HG03025 (cell line): ENCODE data around the gene SOCS7.
A peak's percentile ranks its signal among the peaks of the same experiment; 100 is the strongest.

Experiments used
- ATAC-seq: cut with Tn5 transposase; IDR thresholded peaks from one replicate; pipeline ENCODE4 v1.9.1; 2021; ENCODE audit warnings: mild to moderate bottlenecking, moderate library complexity; ENCODE audit not compliant: unreplicated experiment, low FRiP score

SOCS7 gene

DNA sequence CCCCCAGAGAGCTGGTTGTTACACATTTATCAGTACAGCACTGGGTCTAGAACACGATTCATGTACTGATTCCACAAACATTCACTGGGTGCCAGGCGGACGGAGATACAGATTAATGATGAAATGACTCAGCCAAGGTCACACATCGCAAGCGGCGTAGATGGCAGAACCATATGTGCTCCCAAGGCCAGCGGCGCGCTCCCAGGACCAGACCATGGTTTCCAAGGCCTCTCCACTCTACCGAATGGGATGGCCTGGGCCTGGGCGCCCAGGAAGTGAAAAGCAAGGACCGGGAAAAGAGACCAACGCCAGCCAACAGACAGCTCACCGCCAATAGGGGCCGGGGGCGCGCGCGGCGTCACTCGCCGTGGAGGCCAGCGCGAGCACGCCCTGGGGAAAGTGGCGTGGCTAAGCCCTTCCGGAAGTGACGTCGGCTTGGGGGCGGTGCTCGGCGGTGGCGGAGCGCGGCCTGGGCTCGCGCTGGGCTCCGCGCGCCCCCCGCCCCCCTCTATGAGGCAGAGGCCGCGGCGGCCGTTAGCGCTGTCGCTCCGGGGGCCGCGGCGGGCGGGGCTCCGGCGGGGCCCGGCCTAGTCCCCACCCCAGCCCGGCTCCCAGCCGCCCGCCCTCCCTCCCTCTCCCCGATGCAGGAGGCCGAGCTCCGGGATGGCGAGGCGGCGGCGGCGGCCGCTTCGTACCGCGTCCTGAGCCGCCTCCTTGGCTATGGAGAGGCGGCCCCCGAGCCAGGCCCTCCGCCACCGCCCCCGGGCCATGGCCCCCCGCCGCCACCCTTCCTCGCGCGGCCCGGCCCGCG is at the start of gene SOCS7:
SOCS7 (plus strand) TSS at position 433 of the 811 bp plus-strand sequence; CDS start at position 642, 209 bp downstream.
- ATAC-seq = peak; percentile 89

DNA sequence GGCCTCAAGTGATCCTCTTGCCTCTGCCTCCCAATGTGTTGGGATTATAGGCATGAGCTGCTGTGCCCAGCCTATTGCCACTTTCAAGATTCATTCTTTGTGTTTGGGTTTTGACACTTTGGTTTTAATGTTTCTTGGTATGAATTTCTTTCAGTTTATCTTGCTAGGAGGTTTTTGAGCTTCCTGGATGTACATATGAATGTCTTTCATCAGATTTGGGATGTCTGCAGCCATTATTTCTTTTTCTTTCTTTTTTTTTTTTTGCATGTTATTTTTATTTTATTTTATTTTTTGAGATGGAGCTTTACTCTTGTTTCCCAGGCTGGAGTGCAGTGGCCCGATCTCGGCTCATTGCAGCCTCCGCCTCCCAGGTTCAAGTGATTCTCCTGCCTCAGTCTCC is 36.1 kb upstream of the SOCS7 start:
- no peak for ATAC-seq

GRCh38 chr17:38317081-38317480 is 34.6 kb upstream of the SOCS7 start:
- ATAC-seq = no peak

DNA sequence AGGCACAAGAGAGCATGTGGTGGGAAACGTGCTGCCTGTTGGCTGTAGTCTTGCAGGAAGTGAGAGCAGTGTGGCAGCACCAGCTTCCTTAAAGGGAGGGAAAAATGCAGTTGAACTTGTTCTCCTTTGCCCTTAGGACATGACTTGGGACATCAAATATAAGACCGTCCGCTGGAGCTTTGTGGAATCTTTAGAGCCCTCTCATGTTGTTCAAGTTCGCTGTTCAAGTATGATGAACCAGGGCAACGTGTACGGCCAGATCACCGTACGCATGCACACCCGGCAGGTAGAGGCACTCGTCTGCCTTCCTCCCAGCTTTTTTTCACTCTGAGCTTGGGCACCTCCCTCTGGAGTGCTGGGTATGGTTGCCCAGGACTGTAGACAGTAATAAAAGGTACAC is 31.2 kb upstream of the SOCS7 start:
- ATAC-seq = no peak

- ATAC-seq = no peak
These were observed 29.4 kb upstream of the SOCS7 start for GRCh38 chr17:38322156-38322779.

DNA sequence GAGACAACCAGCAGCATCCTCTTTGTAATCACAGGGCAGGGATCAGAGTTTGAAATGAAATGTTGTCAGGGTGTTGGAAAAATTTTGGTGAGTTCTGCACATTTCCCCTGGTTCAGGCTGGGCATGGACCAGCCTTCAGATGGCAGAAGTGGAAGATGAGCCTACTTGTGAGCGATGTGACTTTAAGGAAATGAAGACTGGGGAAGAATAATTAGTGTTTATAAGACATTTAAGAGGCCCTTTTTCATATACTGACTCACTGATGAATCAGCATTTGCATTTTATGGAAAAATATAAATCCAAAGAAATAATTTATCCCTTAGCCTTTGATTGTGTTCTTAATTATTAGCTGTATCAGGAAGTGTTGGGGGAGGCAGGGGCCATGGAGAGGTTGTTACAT is 28.7 kb upstream of the SOCS7 start:
- ATAC-seq = no peak

DNA sequence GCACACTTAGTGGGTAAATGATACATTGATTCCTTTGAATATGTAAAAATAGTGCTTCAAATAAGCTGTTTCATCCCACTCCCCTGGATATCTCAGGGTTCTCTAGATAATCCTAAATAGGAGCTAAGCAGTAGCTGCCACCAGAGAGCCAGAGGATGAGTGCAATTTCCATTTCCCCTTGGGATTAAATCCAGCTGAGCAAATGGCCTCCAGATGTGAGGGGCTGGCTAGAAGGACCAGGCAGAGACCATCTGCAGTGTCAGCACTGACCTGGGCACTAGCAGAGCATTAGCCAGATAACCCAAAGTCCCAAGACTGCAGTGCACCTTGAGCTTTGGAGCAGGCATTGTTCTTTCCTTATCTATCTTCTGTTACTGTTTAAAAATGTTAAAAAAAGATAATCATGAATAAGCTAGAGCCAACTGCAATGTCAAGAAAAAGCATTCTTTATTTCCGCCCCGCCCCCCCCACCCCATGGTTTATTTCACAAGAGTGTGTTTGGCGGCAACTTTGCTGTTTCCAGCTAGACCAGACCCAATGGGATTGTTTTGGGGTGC is 27.4 kb upstream of the SOCS7 start:
- no peak for ATAC-seq

DNA sequence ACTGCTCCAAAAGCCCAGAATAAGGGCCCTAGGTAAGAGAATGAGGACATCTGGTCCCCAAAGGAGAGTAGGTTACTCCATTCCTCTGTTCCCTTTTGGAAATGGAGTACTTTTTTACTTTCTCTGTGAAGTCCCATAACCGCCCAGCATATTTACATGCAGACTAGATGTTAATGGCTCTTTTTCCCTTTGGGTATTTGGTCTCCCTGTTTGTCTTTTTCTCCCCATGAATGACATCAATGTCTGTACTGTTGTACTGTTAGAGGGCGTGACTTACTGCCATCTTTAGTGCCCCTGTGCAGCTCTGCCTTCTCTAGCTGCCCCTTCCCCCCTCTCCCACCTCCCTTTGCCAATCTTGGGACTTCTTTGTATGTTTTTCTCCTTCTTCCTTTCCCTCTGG is 26.9 kb upstream of the SOCS7 start:
- ATAC-seq = no peak

GRCh38 chr17:38325221-38325851 is 26.3 kb upstream of the SOCS7 start:
- no peak for ATAC-seq

GRCh38 chr17:38326996-38327792 is 24.4 kb upstream of the SOCS7 start:
- ATAC-seq = no peak

DNA sequence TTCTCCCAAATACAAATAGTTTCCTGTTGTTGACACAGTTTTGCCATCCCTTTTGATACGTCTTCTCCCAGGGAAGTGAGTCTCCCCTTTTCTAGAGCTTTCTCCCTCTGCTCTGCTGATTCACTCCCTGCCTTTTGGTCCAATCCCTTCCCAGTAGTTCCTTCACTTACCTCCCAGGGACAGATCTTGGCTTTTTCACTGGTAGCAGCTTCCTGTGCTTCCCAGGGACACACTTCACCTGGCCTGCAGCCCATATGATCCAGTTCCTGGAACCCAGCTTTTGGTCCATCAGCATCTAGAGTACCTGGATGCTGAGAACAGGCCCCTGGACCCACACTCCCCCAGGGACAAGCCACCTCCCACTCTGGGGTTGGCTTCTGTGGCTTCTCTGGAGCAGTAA is 23.7 kb upstream of the SOCS7 start:
- ATAC-seq = no peak

DNA sequence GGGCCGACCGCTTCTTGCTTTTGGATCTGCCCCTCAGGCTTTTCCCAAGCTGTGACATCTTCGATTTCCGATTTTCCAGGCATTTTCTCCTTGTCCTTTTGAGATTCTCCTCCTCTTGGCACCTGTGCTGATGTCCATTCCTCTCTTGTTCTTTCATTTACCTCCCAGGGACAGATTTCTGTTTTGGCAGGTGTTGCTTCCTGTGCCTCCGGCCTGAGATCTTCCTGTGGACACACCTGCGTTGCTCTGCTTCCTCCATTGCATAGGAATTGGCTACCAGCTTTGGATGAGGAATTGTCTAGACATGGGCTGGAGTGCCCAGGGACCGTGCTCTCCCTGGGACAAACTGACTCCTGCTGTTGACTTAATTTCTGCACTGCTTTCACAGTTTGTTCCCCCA is 23.0 kb upstream of the SOCS7 start:
- no peak for ATAC-seq

- no peak for ATAC-seq
These were observed 22.4 kb upstream of the SOCS7 start for GRCh38 chr17:38329284-38329683.

DNA sequence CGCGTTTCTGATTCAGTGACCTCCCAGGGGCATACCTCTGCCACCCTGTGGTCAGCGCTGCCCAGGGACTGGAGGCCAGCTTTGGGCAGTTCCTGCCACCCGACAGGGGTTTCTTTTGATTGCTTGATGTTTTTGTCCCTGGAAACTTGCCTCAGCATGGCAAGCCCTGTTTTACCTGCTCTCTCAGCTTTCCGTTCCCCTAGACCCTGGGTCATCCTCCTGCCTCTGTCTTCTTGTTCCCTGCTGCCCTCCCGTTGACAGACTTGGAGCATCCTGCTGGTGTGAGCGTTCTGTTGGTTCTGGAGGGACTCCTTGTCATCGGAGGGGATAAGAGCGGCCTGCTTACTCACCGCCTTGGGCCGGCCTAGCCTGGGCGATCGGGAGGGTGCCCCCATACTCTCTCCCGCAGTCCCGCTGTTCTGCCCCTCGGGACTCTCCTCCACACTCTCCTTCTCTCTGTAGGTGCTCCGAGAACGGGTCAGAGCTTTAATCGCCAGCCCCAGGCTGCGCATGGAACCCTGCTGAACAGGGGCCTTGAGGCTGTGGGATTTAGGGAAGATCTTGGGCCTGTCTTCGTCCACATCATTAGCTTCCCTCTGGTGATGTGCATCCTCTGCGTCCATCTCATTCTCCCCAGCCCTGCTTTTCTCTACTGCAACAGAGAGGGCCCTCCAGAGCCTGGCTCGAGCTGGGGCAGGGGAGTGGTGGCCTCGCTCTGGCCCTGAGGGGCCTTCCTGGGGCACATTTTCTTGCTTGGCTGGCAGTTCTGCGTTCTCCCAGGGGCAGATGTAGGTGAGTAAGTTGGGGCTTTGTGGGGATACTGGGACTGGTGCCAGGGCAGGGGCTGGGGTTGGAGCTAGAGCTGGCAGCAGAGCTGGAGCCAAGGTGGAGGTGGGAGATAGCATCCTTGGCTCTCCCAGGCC is 21.6 kb upstream of the SOCS7 start:
- ATAC-seq = no peak

DNA sequence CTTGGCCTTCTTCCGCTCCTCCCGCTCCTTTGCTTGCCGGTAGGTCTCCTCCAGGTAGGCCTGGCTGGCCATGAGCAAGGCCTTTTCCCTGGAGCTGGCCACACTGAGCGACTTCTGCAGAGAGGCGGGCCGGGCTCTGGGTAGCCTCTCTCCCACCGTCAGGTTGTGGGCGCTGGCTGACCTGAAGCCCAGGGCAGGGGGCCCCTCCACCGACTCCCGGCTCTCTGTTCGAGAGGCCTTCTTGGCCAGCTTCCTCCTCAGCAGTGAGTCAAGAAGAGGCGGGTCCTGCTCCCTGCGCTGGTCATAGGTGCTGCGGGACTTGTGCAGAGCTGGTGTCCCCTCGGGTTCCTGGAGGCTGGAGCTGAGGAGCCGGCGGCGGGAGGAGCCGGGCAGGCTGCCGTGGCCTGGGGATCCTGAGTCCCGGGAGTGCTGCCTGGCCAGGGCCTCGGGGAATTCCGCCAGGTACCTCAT is 20.7 kb upstream of the SOCS7 start:
- ATAC-seq = no peak

DNA sequence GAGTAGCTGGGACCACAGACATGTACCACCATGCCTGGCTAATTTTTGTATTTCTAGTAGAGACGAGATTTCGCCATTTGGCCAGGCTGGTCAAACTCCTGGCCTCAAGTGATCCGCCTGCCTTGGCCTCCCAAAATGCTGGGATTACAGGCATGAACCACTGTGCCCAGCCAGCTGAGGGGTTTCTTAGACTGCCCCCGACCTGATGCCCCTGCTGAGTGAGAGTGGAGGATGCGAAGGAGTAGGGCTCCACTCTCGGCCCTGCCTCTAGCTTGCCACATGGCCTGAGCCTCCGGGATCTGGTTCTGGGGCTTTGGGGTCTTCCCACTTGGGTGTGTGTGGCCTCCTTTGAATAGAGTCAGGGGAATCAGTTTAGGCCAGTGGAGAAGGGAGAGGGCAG is 18.9 kb upstream of the SOCS7 start:
- no peak for ATAC-seq

GRCh38 chr17:38333635-38334295 is 17.9 kb upstream of the SOCS7 start:
- ATAC-seq = no peak

DNA sequence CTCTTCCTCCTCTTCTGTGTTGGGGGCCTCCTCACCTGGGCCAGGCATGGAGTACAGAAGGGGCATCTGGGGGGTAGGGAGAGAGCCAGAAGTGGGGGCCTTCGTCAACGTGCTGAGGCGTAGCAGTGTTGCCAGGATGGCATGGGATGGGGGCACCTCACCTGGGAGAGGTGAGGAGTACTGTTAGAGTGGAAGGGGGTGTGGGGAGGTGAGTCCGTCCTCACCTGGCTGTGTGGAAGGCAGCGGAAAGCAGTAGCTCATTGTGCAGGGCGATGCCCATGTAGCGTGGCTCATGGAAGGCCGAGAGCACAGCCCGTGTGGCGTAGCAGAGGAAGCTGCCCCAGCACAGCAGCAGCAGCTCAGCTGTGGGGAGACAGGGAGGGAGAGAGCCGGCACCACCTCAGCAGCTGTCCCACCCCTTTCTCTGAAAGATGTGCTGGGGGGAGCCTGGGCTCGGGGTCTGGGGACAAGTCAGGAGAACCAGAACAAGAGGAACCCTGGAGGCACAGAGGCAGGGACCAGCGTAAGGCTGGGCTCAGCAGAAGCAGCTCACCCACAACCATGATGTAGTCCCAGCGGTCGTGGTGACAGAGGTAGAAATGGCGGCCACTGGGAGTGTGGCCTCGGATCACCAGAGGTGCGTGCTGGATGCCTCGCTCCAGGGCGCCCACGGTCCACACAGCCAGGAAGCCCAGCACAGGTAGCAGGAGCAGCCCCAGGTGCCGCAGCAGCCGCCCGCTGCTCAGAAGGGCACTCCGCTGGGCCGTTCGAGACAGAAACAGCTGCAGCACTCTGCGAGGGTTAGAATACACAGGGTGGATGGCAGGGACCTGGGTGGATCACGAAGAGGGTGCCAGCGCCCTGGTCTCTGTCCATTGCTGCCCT is 16.9 kb upstream of the SOCS7 start:
- no peak for ATAC-seq
